Esophagus squamous epithelium (tissue), 4 donors: Measurements from ENCODE around the gene SLC35F6.

Experiments used
- CTCF ChIP-seq, 6 experiments: fragments of 450-650 bp in 4 of 6; fragments of 200-600 bp in 2 of 6; sonication (generic) in 2 of 6; IDR thresholded peaks; one replicate each; pipeline ENCODE4 v1.5.1; 2016 to 2019; ENCODE audit warnings: antibody characterized with exemption in 6 of 6, mild to moderate bottlenecking in 4 of 6, moderate library complexity in 4 of 6
- POLR2A ChIP-seq, 4 donors: fragments of 450-650 bp; IDR thresholded peaks; one replicate each; pipeline ENCODE4 v1.6.1; 2017; ENCODE audit warnings: antibody characterized with exemption in 4 of 4, mild to moderate bottlenecking in 4 of 4, moderate library complexity in 3 of 4

GRCh38 chr2:26721115-26722032 is 42.7 kb upstream of the SLC35F6 start:
- TF ChIP-seq POLR2A (IDR thresholded peaks at IDR 0.05) = no peak
- no peak for TF ChIP-seq CTCF (IDR thresholded peaks at IDR 0.05)
